AG04450 (cell line): ENCODE results near the gene KIAA2012. TPM values are rescaled to one million over a fixed set of nuclear protein-coding genes. Genes with fewer than 3 reads are reported as not detected.

Experiments
- CTCF ChIA-PET: fragments of 300-600, 350-600 bp; formaldehyde crosslinking; extraction: SDS; loops from one replicate; lab custom pipeline; 2022; ENCODE audit warnings: antibody characterized with exemption, inconsistent platforms; lab: Charles Lee
- POLR2A ChIA-PET: fragments of 350-600 bp; formaldehyde crosslinking; extraction: SDS; loops from one replicate; lab custom pipeline; 2021; ENCODE audit warnings: antibody characterized with exemption, inconsistent platforms; lab: Yijun Ruan, JAX
- DNase-seq: peaks from one replicate; pipeline ENCODE4 v3.0.0-alpha.2; 2011; ENCODE audit warnings: low read depth, low spot score
- H3K27ac ChIP-seq: one replicate; pipeline ENCODE4 v1.5.1; 2012; ENCODE audit warnings: low read depth, low read length, control low read depth
- H3K27me3 ChIP-seq: one replicate; pipeline ENCODE4 v1.6.0; 2012; ENCODE audit warnings: low read length; ENCODE audit not compliant: control insufficient read depth, insufficient read depth
- H3K4me3 ChIP-seq: 2 replicates; pipeline ENCODE4 v1.5.1; 2011; ENCODE audit warnings: mild to moderate bottlenecking, low read depth, low read length, control low read depth
- H3K9me3 ChIP-seq: 2 replicates; pipeline ENCODE4 v1.5.1; 2012; ENCODE audit warnings: low read length; ENCODE audit not compliant: control insufficient read depth, insufficient read depth
- CTCF ChIP-seq: IDR thresholded peaks from 2 replicates; pipeline ENCODE4 v1.5.1; 2011; ENCODE audit warnings: low read depth, low read length, control low read depth, inconsistent platforms
- polyA plus RNA-seq: library from polyadenylated mRNA; depleted of rRNA; stranded (reverse); fragments of >200 nt; gene quantifications from 2 replicates; pipeline ENCODE4 v1.2.3, GENCODE V29; 2011

Gene KIAA2012
- polyA plus RNA-seq, 1 experiment: 0.12 TPM

DNA sequence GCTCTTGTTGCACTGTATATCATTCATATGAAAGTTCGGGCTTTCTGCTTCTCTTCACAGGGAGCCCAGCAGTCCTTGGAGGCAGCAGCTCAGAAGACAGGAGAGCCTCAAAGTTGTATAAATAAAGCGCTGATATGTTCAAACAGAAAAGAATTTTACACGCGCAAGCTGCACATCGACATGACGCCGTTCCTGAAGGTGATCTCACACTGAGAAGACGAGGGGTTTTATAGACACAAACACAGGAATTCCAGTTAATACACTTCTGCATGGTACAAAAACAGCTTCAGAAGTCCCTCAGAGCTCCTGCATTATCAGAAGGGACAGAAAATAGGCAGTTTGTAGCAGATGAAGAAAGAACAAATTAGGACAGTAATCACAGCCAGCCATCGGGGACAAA is 81.6 kb downstream of the KIAA2012 start:
- TF ChIP-seq CTCF: no peak
- H3K9me3 ChIP-seq: no peaks in the 10 kb centered on the region
- no peaks in the 10 kb centered on the region for H3K27me3 ChIP-seq
- ChIA-PET CTCF (interaction anchor here (1.1 kb wide), 2 partner anchors 24 to 359 kb away, joined by 4 read pairs; no protein-coding TSS in a partner anchor), POLR2A (interaction anchor here (0.7 to 1.2 kb wide), 4 partner anchors 10 to 575 kb away, joined by 3 to 4 read pairs (median 3); partner anchors contain the start of gene FZD7)
- H3K27ac ChIP-seq: no peak overlapping the region
- no peak overlapping the region for H3K4me3 ChIP-seq
- peak; percentile 36 for DNase-seq

DNA sequence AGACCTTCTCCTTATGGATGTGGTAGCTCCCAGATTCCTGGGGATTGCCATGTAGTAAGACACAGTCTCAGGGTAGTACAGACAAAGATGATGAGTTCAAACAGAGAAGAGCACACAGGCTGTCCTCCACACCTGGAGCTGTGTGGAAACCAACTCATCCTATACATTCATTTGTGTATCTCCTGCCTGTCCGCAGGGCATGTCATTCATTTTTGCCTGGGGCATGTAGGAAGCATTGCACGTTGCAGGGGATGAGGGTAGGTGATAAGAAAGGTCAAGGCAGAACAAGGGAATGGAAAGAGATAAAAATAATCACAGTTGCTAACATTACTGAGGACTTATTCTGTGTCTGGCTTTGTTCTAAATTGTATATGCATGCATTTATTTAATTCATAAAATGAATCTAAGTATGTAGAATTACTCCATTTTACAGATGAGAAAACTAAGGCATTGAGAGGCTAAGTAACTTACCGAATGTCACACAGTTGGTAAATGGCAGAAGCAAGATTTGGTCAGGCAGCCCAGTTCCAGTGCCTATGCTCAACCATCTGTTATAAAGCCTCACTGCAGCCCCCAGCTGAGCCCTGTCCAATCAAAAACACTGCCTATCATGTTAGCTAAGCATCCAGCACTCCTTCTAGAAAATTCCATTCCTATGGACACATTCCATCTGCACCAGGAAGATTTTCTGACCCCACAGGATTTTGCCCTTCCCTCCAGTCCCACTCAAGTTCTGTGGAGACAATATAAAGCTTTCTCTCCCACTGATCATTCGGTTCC is 84.3 kb downstream of the KIAA2012 start:
- Histone ChIP-seq H3K9me3 (no peaks in the 10 kb centered on the region), H3K4me3 (no peak overlapping the region), H3K27me3 (no peaks in the 10 kb centered on the region), H3K27ac (no peak overlapping the region)
- DNase-seq: no peak
- POLR2A ChIA-PET: no interaction called here
- no peak for TF ChIP-seq CTCF
- CTCF ChIA-PET: no interaction called here

DNA sequence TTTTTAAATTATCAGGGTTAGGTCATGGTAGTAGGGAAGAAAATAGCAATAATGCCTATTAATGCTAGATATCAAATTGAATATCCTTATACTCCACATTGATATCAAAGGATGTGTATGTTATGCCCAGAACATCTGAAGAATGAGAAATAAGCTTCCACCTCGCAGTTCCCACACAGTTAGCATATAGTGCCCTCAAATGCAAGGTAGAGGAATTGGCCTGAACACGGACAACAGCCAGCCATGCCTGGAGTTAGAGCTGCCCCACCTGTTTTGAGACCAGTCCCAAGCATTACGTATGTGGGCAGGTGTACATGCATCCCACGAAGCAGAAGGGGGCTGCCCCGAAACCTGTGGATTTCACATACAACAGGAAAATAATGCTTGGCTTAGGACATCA is 85.7 kb downstream of the KIAA2012 start:
- Histone ChIP-seq H3K9me3 (no peaks in the 10 kb centered on the region), H3K4me3 (no peak overlapping the region), H3K27ac (no peak overlapping the region), H3K27me3 (no peaks in the 10 kb centered on the region)
- POLR2A ChIA-PET: no interaction called here
- DNase-seq: no peak
- CTCF ChIA-PET: interaction anchor here (0.8 to 1.2 kb wide), 3 partner anchors 57 to 298 kb away, joined by 3 to 8 read pairs (median 3); no protein-coding TSS in a partner anchor
- peak; percentile 44 for TF ChIP-seq CTCF

- no peak for DNase-seq
- Histone ChIP-seq H3K27me3 (no peaks in the 10 kb centered on the region), H3K27ac (no peak overlapping the region), H3K9me3 (no peaks in the 10 kb centered on the region), H3K4me3 (no peak overlapping the region)
- POLR2A ChIA-PET: no interaction called here
- no peak for TF ChIP-seq CTCF
- CTCF ChIA-PET: interaction anchor here (0.6 kb wide), 1 partner anchor 10 kb away, joined by 3 read pairs; no protein-coding TSS in a partner anchor
Measured at GRCh38 chr2:202161151-202161835, 88.2 kb downstream of the KIAA2012 start.

- CTCF ChIA-PET: interaction anchor here (1.3 to 1.6 kb wide), 2 partner anchors 15 to 61 kb away, joined by 4 to 6 read pairs; no protein-coding TSS in a partner anchor
- POLR2A ChIA-PET: interaction anchor here (0.6 to 0.9 kb wide), 3 partner anchors 10 to 29 kb away, joined by 3 to 4 read pairs (median 3); no protein-coding TSS in a partner anchor
- no peak for DNase-seq
- Histone ChIP-seq H3K27me3 (no peaks in the 10 kb centered on the region), H3K9me3 (no peaks in the 10 kb centered on the region), H3K4me3 (no peak overlapping the region), H3K27ac (no peak overlapping the region)
- TF ChIP-seq CTCF: no peak
Measured at GRCh38 chr2:202164411-202164810, 91.4 kb downstream of the KIAA2012 start.
